ENCODE results near the gene ALOX5. TPM values are rescaled to one million over a fixed set of nuclear protein-coding genes. Genes with fewer than 3 reads are reported as not detected.

The ALOX5 gene
- total and polyA plus RNA-seq, 4 donors = 2.9 to 16.9 (median 8.4) TPM

- no peak for TF ChIP-seq HNF4G (IDR thresholded peaks at IDR 0.05)
- no peak for TF ChIP-seq FOXA2 (IDR thresholded peaks at IDR 0.05)
- no peak for TF ChIP-seq CTCF (IDR thresholded peaks at IDR 0.05; ENCODE audit: low read depth, low read length, missing input control)
- TF ChIP-seq FOXA1 (IDR thresholded peaks at IDR 0.05) = no peak
- TF ChIP-seq HNF4A (conservative IDR thresholded peaks at IDR 0.05) = no peak
- TF ChIP-seq SP1 (IDR thresholded peaks at IDR 0.05) = no peak
- no peak for TF ChIP-seq EGR1 (IDR thresholded peaks at IDR 0.05; ENCODE audit: low read depth in 2 of 2)
- no peak overlapping the region for H3K4me3 ChIP-seq (ENCODE audit: low read depth in 1 of 3, low read length in 3 of 3)
- peaks cover 0 to 8% (median 1%) of the 10 kb centered on the region in 4 donors for H3K36me3 ChIP-seq (ENCODE audit: control insufficient read depth in 4 of 4, insufficient read depth in 3 of 4, low read depth in 1 of 4, low read length in 3 of 4)
- no peak overlapping the region for H3K9ac ChIP-seq (ENCODE audit: low read depth in 1 of 2, low read length in 2 of 2)
- DNase-seq (ENCODE audit: low spot score) = no peak
- no peak overlapping the region for H3K27ac ChIP-seq (ENCODE audit: low read depth in 1 of 2, low read length in 2 of 2)
- no peaks in the 10 kb centered on the region for H3K9me3 ChIP-seq (ENCODE audit: control insufficient read depth in 4 of 4, low read length in 3 of 4)
- no peaks in the 10 kb centered on the region for H3K4me1 ChIP-seq (ENCODE audit: control insufficient read depth in 4 of 4, insufficient read depth in 4 of 4, low read length in 3 of 4)
- no peaks in the 10 kb centered on the region for H3K27me3 ChIP-seq (ENCODE audit: control insufficient read depth in 4 of 4, insufficient read depth in 4 of 4, low read length in 3 of 4)
- WGBS = 91% methylated on average over 2 of the region's 2 CpGs
Measured at GRCh38 chr10:45487735-45488134, 113.7 kb downstream of the ALOX5 start.

- Histone ChIP-seq H3K4me3 (ENCODE audit: low read depth in 1 of 3, low read length in 3 of 3) (no peak overlapping the region), H3K27ac (ENCODE audit: low read depth in 1 of 2, low read length in 2 of 2) (no peak overlapping the region), H3K4me1 (ENCODE audit: control insufficient read depth in 4 of 4, insufficient read depth in 4 of 4, low read length in 3 of 4) (no peaks in the 10 kb centered on the region), H3K36me3 (ENCODE audit: control insufficient read depth in 4 of 4, insufficient read depth in 3 of 4, low read depth in 1 of 4, low read length in 3 of 4) (peaks cover 0 to 8% (median 1%) of the 10 kb centered on the region in 4 donors), H3K9me3 (ENCODE audit: control insufficient read depth in 4 of 4, low read length in 3 of 4) (no peaks in the 10 kb centered on the region), H3K27me3 (ENCODE audit: control insufficient read depth in 4 of 4, insufficient read depth in 4 of 4, low read length in 3 of 4) (no peaks in the 10 kb centered on the region), H3K9ac (ENCODE audit: low read depth in 1 of 2, low read length in 2 of 2) (no peak overlapping the region)
- WGBS = 96% methylated on average over 10 of the region's 10 CpGs
- no peak for TF ChIP-seq FOXA1 (IDR thresholded peaks at IDR 0.05)
- TF ChIP-seq FOXA2 (IDR thresholded peaks at IDR 0.05) = no peak
- no peak for TF ChIP-seq HNF4A (conservative IDR thresholded peaks at IDR 0.05)
- no peak for TF ChIP-seq TAF1 (conservative IDR thresholded peaks at IDR 0.05)
- no peak for TF ChIP-seq GABPA (IDR thresholded peaks at IDR 0.05 in 1 of 2, conservative IDR thresholded peaks at IDR 0.05 in 1 of 2)
- no peak for DNase-seq (ENCODE audit: low spot score)
Measured at GRCh38 chr10:45488365-45488764, 114.3 kb downstream of the ALOX5 start.

GRCh38 chr10:45490277-45490676 is 116.3 kb downstream of the ALOX5 start:
- 99% methylated on average over 3 of the region's 3 CpGs for WGBS
- Histone ChIP-seq H3K9ac (ENCODE audit: low read depth in 1 of 2, low read length in 2 of 2) (no peak overlapping the region), H3K27ac (ENCODE audit: low read depth in 1 of 2, low read length in 2 of 2) (no peak overlapping the region), H3K4me1 (ENCODE audit: control insufficient read depth in 4 of 4, insufficient read depth in 4 of 4, low read length in 3 of 4) (peaks cover 0 to 3% (median 0%) of the 10 kb centered on the region in 4 donors), H3K9me3 (ENCODE audit: control insufficient read depth in 4 of 4, low read length in 3 of 4) (no peaks in the 10 kb centered on the region), H3K4me3 (ENCODE audit: low read depth in 1 of 3, low read length in 3 of 3) (no peak overlapping the region), H3K36me3 (ENCODE audit: control insufficient read depth in 4 of 4, insufficient read depth in 3 of 4, low read depth in 1 of 4, low read length in 3 of 4) (peaks cover 0 to 3% (median 0%) of the 10 kb centered on the region in 4 donors), H3K27me3 (ENCODE audit: control insufficient read depth in 4 of 4, insufficient read depth in 4 of 4, low read length in 3 of 4) (no peaks in the 10 kb centered on the region)
- no peak for TF ChIP-seq ATF3 (IDR thresholded peaks at IDR 0.05)
- TF ChIP-seq ZBTB33 (IDR thresholded peaks at IDR 0.05) = no peak
- no peak for TF ChIP-seq FOXA2 (IDR thresholded peaks at IDR 0.05)
- no peak for TF ChIP-seq RXRA (IDR thresholded peaks at IDR 0.05)
- TF ChIP-seq YY1 (IDR thresholded peaks at IDR 0.05) = no peak
- no peak for TF ChIP-seq REST (IDR thresholded peaks at IDR 0.05)
- no peak for TF ChIP-seq EGR1 (IDR thresholded peaks at IDR 0.05; ENCODE audit: low read depth in 2 of 2)
- TF ChIP-seq JUND (IDR thresholded peaks at IDR 0.05) = no peak
- no peak for TF ChIP-seq RAD21 (IDR thresholded peaks at IDR 0.05)
- TF ChIP-seq FOXA1 (IDR thresholded peaks at IDR 0.05) = no peak
- no peak for TF ChIP-seq MAX (IDR thresholded peaks at IDR 0.05)
- no peak for TF ChIP-seq GABPA (IDR thresholded peaks at IDR 0.05 in 1 of 2, conservative IDR thresholded peaks at IDR 0.05 in 1 of 2)
- TF ChIP-seq TAF1 (conservative IDR thresholded peaks at IDR 0.05) = no peak
- no peak for TF ChIP-seq HNF4A (conservative IDR thresholded peaks at IDR 0.05)
- no peak for TF ChIP-seq SP1 (IDR thresholded peaks at IDR 0.05)
- no peak for TF ChIP-seq CTCF (IDR thresholded peaks at IDR 0.05; ENCODE audit: low read depth, low read length, missing input control)
- TF ChIP-seq HNF4G (IDR thresholded peaks at IDR 0.05) = no peak
- no peak for DNase-seq (ENCODE audit: low spot score)
